Body of pancreas (tissue), 4 donors: Measurements from ENCODE around the gene KRTAP3-1. TPM values are rescaled to one million over a fixed set of nuclear protein-coding genes. Genes with fewer than 3 reads are reported as not detected.
"Not testable (repeated sequence)": the region's sequence is repeated elsewhere in the genome, so short reads cannot be mapped to it uniquely, and the experiment has no call there.

ENCODE experiments used
- ATAC-seq: fragments of 150-250 bp; one replicate; pipeline ENCODE4 v1.9.1; 2016
- DNase-seq, 4 donors: peaks; one replicate each; pipeline ENCODE4 v3.0.0-alpha.2; 2019
- H3K27ac ChIP-seq, 4 donors: fragments of 200-600 bp; sonication (generic); 1 replicate in 3 of 4; 2 replicates in 1 of 4; pipeline versions ENCODE4 v1.5.1 to v1.6.1; 2016 to 2019; ENCODE audit warnings: mild to moderate bottlenecking in 1 of 4, mixed read lengths in 1 of 4, moderate library complexity in 1 of 4
- H3K27me3 ChIP-seq, 2 donors: fragments of 200-600 bp; sonication (generic); one replicate each; pipeline ENCODE4 v1.6.0; 2016; ENCODE audit warnings: mild to moderate bottlenecking in 1 of 2
- H3K36me3 ChIP-seq, 2 donors: fragments of 200-600 bp; sonication (generic); replicated peaks in 1 of 2; 2 replicates each; pipeline ENCODE4 v1.5.1; 2016; ENCODE audit warnings: low read depth in 2 of 2; ENCODE audit not compliant: insufficient read depth in 1 of 2
- H3K4me1 ChIP-seq: fragments of 200-600 bp; sonication (generic); one replicate; pipeline ENCODE4 v1.6.0; 2016
- H3K4me3 ChIP-seq, 2 donors: fragments of 200-600 bp; sonication (generic); 1 replicate in 1 of 2; 2 replicates in 1 of 2; pipeline ENCODE4 v1.5.1; 2016 to 2019
- H3K9me3 ChIP-seq, 3 donors: fragments of 200-600 bp; sonication (generic); 1 replicate in 2 of 3; 2 replicates in 1 of 3; pipeline ENCODE4 v1.5.1; 2016
- CTCF ChIP-seq, 7 experiments: fragments of 450-650 bp in 4 of 7; fragments of 200-600 bp in 3 of 7; sonication (generic) in 3 of 7; IDR thresholded peaks; one replicate each; pipeline ENCODE4 v1.5.1; 2016 to 2019; ENCODE audit warnings: antibody characterized with exemption in 7 of 7
- POLR2A ChIP-seq, 3 donors: fragments of 450-650 bp; IDR thresholded peaks; one replicate each; pipeline ENCODE4 v1.6.1; 2016; ENCODE audit warnings: antibody characterized with exemption in 3 of 3, mild to moderate bottlenecking in 2 of 3
- WGBS, 2 donors: methylation state at CpG; one replicate each; pipeline ENCODE4 v1.1.5; 2017; 5-methylcytosine and 5-hydroxymethylcytosine counted together
- intact Hi-C: fragments of 100-400 bp; cut with DNase I; formaldehyde crosslinking; loops from one replicate; pipeline ENCODE4 v1.15.1; 2023
- total RNA-seq, 2 donors: library from RNA; depleted of rRNA; stranded (reverse); fragments of >200 nt; gene quantifications; one replicate each; pipeline ENCODE4 v1.1.0, GENCODE V29; 2016

Gene KRTAP3-1
- total RNA-seq, 2 donors from 2014 or later: not detected

- no peak for ATAC-seq
- no peak for DNase-seq
- H3K9me3 ChIP-seq: no peaks in the 10 kb centered on the region
- WGBS, 2 donors: 66 to 79% methylated on average over 2 of the region's 2 CpGs
- H3K4me3 ChIP-seq: no peak overlapping the region
- no peaks in the 10 kb centered on the region for H3K36me3 ChIP-seq
- no peaks in the 10 kb centered on the region for H3K27me3 ChIP-seq
- peaks cover 13% of the 10 kb centered on the region for H3K4me1 ChIP-seq
- TF ChIP-seq POLR2A (IDR thresholded peaks at IDR 0.05): no peak
- TF ChIP-seq CTCF (IDR thresholded peaks at IDR 0.05): no peak
- intact Hi-C loops: no loop called here
- no peak overlapping the region for H3K27ac ChIP-seq
Observed at GRCh38 chr17:41037853-41038350, 29.0 kb upstream of the KRTAP3-1 start.

DNA sequence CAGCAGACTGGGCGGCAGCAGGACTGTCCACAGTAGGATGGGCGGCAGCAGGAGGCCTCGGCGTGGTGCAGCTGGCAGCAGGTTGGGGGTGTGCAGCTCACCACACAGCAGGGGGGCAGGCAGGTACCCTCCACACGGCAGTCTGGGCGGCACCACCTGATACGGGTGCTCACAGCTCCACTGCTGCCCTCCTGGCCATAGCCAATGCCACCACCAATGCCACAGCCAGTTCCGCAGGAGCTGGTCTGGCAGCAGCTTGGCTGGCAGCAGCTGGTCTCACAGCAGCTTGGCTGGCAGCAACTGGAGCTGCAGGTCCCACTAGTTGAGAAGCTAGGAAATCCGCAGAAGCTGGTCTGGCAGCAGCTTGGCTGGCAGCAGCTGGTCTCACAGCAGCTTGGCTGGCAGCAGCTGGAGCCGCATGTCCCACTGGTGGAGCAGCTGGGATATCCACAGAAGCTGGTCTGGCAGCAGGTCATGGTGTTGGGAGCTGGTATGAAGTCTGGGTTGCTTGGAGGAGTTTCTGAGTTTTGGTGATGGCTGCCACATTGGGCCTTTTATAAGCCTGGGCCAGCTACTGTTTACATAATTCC, 25.5 kb upstream of the KRTAP3-1 start, which contains the start of gene KRTAP1-3:
Gene KRTAP1-3, minus strand, starts transcription at position 529 of the 590 bp plus-strand sequence. Its CDS starts 53 bp downstream, at position 476.
- H3K27me3 ChIP-seq, H3K4me3 ChIP-seq, H3K4me1 ChIP-seq, intact Hi-C loops, H3K9me3 ChIP-seq, DNase-seq, ATAC-seq, H3K36me3 ChIP-seq, H3K27ac ChIP-seq: not testable (repeated sequence)
- WGBS, 2 donors: 87 to 89% methylated on average over 7 to 10 of the region's 10 CpGs

- DNase-seq (peak in 1 of 4 donors; percentile 15), ATAC-seq (no peak)
- intact Hi-C loops: no loop called here
- TF ChIP-seq CTCF (IDR thresholded peaks at IDR 0.05) (no peak), POLR2A (IDR thresholded peaks at IDR 0.05) (no peak)
- no peaks in the 10 kb centered on the region for H3K27me3 ChIP-seq
- no peaks in the 10 kb centered on the region for H3K4me1 ChIP-seq
- no peak within 1 kb of the TSS for H3K27ac ChIP-seq
- H3K36me3 ChIP-seq: no peaks in the 10 kb centered on the region
- no peak within 1 kb of the TSS for H3K4me3 ChIP-seq
- WGBS, 2 donors: 74 to 77% methylated on average over 5 to 12 of the region's 12 CpGs
- no peaks in the 10 kb centered on the region for H3K9me3 ChIP-seq
Observed at GRCh38 chr17:41029633-41030245, 20.8 kb upstream of the KRTAP3-1 start, which contains the start of gene KRTAP1-4. Gene KRTAP1-4, minus strand, starts transcription at chr17:41030195. Its CDS starts 117 bp downstream, at chr17:41030078.

- WGBS, 2 donors: 53 to 64% methylated on average over 5 to 9 of the region's 9 CpGs
- Histone ChIP-seq H3K36me3 (no peaks in the 10 kb centered on the region), H3K4me3 (no peak within 1 kb of the TSS), H3K4me1 (no peaks in the 10 kb centered on the region), H3K27me3 (no peaks in the 10 kb centered on the region), H3K27ac (no peak within 1 kb of the TSS), H3K9me3 (no peaks in the 10 kb centered on the region)
- intact Hi-C loops: no loop called here
- DNase-seq (peak in 2 of 4 donors; percentile 39 to 45), ATAC-seq (no peak)
- TF ChIP-seq CTCF (IDR thresholded peaks at IDR 0.05) (no peak), POLR2A (IDR thresholded peaks at IDR 0.05) (no peak)
Observed at GRCh38 chr17:41026715-41027471, 18.0 kb upstream of the KRTAP3-1 start, which contains the start of gene KRTAP1-5. Gene KRTAP1-5, minus strand, starts transcription at chr17:41027208. Its CDS starts 53 bp downstream, at chr17:41027155.

GRCh38 chr17:41024697-41025096, 15.8 kb upstream of the KRTAP3-1 start:
- DNase-seq: no peak
- TF ChIP-seq CTCF (IDR thresholded peaks at IDR 0.05): no peak
- Histone ChIP-seq H3K36me3 (no peaks in the 10 kb centered on the region), H3K9me3 (no peaks in the 10 kb centered on the region), H3K27me3 (no peaks in the 10 kb centered on the region), H3K27ac (no peak overlapping the region), H3K4me1 (no peaks in the 10 kb centered on the region), H3K4me3 (no peak overlapping the region)
- intact Hi-C loops: no loop called here
- 60 to 66% methylated on average over 3 of the region's 3 CpGs for WGBS, 2 donors
- ATAC-seq: no peak
